HCEC 1CT (cell line): Measurements from ENCODE around the gene SLX4IP.
A peak's percentile ranks its signal among the peaks of the same experiment; 100 is the strongest.
"Not testable (repeated sequence)": the region's sequence is repeated elsewhere in the genome, so short reads cannot be mapped to it uniquely, and the experiment has no call there.

Experiments used
- DNase-seq: peaks from one replicate; pipeline ENCODE4 v3.0.0-alpha.2; 2017

Gene SLX4IP

DNA sequence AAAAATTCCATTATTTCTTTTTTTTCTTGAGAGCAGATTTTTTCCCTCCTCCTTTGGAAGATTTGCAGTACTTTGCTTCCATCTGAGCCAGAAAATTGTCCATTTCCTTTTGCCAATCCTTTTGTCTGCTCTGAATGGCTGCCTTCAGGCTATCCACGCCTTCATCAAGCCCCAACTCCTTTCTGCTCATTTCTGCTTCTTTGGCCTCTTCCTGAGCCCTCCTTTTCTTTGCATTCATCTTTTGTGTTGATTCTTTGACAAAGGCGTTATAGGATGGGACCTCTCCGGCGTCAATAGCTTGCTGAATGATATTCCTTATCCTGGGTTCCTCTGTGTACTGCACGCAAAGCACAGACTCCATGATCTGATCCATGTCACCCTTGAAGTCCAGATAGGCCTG lies 178.3 kb downstream of the SLX4IP start:
- not testable (repeated sequence) for DNase-seq

DNA sequence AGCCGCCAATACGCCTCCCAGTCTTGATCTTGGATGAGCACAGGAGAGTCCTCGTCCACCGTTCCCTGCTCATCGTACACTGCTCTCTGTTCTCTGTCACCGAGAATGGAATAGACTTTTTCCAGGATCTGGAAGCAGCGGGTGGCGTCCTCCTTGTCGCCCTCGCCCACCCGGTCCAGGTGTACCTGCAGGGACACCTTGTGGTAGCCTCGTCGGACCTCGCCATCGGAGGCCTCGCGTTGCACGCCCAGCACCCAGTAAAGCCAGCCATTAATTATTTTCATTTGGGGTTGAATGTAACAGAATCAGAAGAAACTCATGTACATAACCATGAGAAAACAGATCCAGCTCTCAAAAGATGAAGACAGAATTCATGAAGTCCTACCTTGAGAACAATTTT lies 178.8 kb downstream of the SLX4IP start:
- no peak for DNase-seq

DNA sequence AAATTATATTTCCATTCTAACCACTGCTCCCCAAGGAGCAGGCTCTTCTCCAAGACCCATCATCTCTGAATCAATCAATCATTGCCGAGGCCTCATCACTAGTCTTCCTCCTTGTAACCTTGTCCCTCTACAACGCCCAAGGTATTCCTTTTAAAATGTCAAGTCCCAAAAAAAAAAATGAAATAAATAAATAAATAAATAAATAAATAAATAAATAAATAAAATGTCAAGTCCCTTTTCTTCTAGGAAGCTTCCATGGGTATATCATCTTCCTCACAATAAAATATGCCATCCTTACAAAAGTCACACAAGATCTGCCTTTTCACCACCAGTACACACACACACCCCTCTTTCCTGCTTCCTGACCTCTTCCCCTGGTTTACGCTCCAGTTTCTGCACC lies 181.1 kb downstream of the SLX4IP start:
- DNase-seq = no peak

DNA sequence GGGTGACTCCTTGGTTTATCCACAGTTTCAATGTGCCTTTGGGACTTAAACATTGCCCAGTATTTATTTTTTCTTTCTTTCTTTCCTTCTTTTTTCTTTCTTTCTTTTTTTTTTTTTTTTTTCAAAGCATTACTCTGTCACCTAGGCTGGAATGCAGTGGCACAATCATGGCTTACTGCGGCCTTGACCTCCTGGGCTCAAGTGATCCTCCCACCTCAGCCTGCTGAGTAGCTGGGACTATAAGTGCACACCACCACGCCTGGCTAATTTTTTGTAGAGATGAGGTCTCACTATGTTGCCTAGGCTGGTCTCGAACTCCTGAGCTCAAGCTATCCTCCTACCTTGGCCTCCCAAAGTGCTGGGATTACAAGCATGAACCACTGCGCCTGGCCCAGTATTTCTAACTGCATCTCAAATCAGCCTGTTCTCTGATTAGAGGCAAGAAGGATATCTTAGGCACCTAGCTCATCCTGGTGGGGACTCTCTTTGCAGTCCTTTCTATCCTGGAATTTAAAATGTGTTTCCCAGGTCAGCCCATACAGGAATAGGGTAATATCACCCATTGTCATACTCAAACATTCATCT lies 182.5 kb downstream of the SLX4IP start:
- not testable (repeated sequence) for DNase-seq

DNA sequence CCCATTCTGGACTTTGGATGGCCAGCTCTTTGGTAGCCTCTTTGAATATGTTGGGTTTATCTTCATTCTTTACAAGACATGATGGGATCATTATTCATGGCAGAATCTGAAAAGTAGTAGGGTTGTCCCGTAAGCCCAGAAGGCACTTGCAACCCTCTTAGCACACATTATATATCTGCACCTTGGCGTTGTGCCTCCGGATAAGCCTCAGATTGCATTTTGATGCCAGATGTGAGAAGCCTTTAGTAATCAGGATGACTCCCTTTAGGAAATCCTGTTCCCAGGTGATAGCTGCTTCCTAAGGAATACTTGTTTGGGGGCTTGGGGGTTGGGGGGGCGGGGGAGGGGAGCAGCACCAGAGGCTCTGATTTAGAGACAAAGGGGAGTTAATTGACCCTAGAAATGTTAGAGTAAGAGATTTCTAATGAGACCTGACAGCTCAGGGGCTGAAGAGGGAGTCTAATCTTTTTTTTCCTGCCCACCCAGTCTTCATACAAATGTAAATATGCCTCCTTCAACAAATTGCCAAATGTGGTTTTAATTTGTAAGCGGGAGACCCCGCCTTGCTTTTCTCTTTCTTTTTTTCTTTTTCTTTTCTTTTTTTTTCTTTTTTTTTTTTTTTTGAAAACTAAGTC lies 183.6 kb downstream of the SLX4IP start:
- no peak for DNase-seq

DNA sequence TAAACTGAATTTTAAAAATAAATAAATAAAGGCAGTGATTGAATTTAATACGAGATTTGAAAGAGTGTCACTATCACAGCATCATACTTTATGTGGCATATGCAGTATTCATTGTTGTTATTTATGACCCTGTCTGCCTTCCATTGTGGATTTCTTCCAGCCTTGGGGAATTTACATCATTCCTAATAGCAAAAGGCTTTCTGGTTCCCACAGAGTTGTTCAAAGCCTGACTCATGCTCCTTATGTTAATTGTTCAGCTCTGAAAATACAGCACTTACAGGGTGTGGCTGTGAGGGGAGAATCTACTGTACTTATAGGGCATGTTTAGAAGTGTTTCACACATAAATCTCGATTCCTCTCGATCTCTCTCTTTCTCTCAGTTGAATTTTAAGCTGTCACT lies 184.3 kb downstream of the SLX4IP start:
- DNase-seq = peak; percentile 90

DNA sequence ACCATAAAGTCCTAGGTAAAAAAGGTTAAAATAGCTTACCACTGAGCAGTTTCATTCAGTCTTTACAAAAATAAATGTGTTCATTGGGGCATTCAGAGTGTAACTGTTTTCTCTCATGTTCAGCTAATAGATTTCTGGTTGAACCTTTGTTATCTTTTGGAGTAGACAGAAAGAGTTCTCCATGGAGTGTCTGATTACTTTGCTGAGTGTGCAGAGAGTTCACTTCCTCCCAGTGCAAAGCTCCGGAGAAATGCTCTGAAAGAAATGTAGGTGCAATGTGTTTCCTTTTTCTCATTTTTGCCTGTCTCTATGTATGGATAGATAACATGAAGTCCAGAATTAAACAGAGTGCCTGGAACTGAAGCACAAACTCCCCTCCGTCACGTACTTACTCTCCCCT lies 186.0 kb downstream of the SLX4IP start:
- no peak for DNase-seq

DNA sequence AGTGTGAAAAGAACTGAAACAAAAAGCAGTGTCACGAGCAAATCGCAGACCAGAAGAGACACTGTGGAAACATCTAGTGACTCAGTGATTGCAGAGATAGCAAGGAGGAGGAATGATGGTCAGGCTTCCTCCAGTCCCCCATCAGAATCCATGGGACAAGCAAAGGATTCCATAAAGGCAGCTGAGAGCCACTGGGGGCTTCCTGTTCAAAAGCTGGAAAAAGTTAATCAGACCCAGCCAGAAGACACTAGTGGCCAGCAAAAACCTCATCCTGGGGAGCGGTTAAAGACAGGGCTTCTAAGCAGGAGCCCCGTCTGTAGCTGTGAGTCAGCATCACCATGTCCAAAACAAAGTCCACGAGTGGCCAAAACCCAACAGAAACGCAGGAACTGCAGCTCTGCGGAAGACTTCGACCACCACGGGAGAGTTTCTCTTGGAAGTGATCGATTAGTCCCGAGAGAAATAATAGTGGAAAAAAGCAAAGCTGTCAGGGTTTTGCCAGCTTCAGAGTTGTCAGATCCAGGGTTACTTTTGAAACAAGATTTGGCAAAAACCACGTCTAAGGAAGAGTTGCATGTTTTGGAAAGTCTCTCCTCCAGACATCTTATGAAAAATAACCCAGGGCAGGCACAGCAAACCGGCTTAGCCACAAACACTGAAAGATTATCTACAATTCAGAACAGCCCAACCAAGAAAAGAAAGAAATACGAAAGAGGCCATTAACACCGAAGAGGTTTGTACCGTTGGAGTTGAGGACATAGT lies 187.7 kb downstream of the SLX4IP start:
- DNase-seq = peak; percentile 21

DNA sequence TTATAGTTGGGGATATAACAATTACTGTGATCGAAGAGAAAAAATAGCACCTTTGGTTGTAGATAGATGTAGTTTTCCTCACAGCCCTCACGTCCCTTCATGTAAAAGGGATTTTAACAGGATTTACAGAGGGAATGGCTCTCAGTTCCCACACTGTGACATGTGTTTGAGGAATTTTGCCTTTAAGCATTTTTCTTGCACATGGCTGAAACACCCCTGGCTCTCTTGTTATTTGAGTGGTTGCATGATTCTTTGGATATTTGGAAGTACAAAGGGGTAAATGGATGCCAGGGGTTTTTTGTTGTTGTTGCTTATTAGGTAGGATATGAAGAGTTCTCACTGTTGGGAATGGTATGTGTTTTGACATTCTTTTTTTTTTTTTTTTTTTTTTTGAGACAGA lies 190.5 kb downstream of the SLX4IP start:
- DNase-seq = no peak

DNA sequence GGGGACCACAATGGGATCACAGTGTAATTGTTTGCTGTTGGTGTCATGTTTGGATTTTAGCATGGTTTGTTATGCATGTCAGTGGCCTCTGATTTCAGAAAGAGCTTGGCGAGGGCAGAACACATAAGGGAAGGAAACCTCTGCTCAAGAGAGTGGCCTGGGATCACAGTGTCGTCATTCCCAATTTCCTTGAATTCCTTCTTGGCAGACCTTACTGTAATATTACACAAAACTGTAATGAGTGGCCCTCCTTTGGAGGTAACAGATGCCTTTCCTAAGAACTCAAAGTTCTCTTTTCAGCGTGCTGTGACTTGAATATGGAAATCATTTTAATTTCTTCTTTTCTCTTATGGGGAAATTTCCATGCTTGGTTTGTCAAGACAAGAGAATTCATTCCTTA lies 191.8 kb downstream of the SLX4IP start:
- no peak for DNase-seq

DNA sequence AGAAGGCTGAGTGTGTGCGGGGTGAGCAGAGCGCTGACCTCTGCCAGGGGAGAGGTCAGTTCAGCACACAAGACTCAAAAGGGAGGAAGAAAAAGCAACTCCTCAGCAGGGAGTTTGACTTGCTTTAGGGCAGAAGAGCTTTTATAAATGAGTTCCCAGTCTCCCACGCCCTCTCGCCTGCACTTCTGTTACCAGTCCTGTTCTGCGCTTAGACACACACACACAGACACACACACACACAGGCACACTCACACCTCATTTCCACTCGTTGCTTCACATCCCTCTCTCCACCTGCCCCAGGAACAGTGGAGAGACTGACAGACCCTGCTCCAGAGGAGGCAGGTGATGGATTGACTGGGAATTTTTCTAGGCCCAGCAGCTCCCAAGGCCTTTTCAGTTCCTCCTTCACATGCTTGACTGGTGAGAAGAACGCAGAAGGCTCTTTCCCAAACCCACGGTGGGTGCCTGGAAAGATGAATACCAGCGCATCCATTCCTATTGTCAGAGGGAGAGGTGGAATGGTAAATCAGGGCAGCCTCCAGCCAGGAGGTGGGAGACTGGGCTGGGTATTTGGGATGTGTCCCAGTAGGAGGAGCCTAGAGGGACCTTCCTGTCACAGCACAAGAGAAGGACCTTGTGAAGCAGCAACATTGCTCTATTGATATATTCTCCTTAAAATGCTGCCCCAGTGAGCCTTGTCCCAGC lies 195.0 kb downstream of the SLX4IP start:
- DNase-seq = no peak

DNA sequence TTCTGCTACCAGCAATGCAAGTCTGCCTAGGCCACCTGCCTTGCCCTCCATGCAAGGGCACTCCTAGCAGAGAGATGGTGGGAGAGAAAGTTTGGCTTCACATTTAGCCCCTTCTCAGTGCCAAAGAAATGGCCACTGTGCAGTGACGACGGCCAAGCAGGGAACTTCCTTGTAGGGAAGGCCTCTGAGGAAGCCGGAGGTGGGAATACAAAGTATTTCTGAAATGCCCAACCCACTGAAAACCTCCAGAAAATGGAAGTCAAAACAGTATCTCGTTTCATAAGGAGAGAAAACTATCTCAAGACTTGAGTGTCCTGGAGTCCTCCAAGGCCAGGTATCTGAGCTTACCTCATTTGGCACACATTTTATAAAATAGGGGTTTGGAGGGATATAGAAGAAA lies 196.0 kb downstream of the SLX4IP start:
- no peak for DNase-seq

DNA sequence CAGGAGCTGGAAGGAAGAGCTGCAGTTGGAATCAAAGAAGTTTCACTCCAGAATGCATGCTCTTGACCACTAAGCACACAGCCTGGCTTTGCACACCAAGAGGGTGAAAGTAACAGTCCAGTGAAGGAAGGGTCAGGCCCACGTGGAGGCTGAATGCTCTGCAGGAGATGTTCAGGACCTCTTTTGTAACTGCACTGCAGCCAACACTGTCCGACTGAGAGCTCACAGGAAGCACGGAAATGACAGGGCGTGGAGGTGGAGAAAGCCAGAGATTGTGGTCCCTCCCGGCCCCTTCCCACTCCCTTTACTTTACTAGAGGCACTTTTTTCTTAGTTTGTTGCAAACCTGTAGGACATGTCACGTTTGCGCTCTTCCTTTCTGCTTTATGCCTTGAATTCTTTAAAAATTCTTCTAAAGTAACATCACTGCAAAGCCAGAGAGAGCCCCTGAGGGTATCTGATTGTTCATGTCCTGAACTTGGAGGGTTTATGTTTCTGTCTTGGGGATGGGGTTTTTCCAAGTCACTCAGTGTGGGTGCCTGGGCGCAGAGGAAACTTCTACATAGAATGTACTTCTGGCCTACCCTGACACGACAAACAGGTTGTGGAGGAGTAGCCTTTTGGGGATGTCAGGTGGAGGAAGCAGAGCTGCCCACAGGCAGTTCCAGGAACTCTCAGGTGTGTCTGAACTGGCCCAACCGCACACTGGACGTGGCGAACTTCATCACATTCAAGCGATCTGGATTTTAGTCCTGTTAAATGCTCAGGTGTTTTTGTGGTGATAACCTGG lies 197.8 kb downstream of the SLX4IP start:
- no peak for DNase-seq

DNA sequence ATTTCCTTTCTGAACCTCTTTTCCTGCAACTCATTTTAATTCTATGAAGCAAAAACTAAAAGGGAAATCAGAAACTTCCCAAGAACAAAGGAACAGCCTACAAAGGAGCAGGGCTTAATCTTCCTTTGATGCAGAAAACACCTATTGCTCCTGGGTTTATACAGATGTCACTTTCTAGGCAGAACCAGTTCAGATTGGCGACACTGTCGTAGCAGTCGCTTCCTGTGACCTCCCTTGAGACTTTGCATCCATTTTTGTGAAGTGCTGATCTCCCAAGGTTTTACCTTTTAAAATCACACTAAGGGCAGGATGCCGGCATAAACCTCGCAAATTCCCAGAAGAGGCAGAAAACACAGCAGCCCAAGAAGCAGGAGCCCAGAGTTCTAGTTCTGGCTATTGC lies 198.6 kb downstream of the SLX4IP start:
- DNase-seq = no peak

DNA sequence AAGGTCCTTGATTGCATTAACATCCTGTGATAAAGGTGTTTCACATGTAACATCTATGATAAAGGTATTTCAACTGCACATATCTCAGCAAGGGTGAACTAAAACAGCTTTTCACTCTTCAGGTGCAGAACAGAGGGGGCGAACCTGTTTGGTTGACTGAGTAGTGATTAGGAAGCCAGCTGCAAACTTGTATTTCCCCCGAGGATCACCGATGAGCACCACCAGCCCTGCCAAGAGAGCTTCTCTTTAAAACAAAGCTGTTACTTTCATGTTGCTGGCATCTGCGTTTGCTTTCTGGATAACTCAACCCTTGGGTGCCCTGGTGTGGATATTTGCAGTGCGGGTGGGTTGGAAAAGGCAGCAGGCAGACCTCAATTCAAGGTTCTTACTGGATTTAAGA lies 199.1 kb downstream of the SLX4IP start:
- no peak for DNase-seq

DNA sequence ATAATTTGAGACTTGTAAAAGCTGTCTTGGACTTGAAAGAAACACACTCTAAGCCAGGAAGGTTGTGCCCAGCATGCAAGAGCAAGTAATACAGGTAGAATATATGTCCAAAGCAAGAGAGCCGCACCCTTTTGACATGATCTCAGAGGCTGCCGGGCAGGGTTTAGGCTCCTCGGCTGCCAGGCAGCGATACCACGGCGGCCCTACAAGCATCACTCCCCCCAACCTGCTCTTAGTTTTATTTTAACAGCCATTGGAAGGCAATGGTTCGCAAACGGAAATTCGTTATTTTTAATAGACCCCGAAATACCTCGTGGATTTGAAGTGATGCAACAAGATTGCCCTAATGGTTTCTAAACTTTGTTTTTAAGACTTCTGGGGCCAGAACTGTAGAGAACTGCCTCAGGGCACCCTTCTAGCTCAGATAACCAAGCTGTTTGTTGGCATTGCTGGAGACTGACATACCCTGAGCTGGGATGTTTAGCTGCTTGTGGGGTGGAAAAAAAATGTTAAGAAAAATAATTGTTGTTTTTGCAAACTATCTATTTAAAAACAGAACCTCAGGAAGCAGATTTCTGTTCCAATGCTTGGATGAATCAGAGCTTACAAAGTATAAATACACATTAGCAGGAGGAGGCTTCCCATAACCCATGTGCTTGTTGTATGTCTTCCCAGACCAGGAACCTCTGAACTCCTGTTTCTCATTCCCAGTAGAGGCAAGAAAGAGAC lies 199.7 kb downstream of the SLX4IP start:
- DNase-seq = peak; percentile 3

DNA sequence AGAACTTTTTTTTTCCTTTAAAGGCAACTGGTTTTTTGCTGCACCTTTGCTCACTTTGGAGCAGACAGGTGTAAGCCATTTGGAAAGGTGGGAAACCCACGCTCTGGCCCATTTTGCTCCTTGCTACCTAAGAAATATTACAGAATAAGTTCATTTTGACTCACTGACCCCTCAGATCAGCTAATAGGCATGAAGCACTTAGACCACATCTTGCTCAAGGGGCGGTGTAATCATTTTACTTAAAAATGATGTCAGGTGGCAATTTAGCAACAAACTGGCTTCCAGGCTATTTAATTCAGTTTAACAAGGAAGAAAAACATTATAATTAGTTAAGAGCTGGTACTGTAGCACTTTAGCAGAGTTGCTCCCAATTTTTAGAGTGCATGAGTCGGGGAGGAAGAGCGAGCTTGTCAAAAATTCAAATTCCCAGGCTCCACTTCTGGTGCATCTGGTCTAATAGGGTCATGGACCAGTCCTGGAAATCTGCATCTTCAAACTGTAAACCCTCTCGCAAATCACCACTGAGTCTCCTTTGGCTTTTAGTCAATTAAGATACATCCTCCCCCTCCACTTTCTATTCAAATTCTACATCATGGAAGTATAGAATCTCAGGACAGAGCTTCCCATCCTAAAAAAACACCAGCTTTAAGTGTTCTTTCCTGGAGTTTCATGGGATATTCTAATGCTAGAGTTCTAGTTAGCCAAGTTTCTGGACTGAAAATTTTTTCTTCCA lies 200.5 kb downstream of the SLX4IP start:
- no peak for DNase-seq

DNA sequence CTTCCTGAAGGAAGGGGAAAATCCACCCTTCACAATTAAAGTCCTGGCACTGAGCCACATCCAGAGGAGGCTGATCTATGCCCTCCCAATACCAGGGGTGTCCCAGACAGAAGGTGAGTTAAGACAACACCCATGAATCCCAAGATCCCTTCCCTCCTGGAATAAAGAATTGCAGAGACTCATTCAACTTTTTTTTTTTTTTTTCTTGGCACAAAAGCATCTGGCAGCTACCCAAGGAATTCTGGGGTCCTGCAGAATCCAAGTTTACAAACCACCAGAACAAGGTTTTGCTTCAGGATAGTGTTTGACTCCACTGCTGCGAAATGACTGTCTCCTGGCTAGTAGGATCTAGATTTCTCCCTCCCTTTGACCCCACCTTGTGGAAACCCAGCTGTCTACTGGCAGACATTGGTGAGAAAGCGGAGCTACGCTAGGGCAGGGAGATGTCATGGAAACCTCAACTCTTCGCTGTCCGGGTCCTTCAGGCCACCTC lies 201.3 kb downstream of the SLX4IP start:
- DNase-seq = no peak

DNA sequence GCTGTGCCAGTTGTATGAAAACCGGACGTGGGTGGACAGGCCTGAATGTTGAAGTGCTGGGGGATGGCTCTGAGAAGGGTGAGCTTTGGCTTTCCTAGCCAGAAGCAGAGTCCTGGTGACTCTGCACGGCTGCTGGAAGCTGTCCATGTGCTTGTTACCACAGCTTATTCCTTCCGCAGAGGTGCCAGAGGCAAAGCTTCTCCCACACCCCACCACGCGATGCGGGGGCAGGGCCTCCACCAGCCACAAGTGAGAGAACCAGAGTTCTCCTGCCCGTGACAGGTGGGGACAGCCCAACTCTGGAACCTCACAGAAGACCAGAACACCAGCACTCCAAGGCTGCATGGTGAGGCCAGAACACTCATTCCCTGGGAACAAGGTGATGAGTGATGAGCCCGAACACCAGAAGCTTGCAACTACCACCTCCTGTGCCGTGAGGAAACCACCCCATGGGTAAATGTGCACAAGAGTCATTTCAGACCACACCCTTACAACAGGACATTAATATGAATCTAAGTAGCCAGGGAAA lies 202.0 kb downstream of the SLX4IP start:
- no peak for DNase-seq

DNA sequence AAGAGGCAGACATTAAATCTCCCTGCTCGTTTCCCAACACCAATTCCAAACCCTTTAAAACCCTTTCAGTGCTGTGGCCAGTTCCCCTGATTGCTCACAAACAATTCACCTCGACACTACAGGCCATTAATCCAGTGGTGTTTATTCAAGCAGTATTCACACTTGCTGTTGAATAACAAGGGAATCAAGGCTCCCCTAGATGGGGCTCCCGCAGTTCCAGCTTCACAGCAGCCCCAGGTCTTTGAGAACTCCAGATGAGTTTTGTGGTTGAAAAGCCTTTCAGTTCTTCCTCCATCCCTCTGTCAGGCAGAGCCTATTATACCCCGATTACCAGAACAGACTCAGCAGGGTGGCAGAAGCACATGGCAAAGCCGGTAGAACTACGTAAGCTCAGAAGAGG lies 202.5 kb downstream of the SLX4IP start:
- no peak for DNase-seq
